ENCODE measurements around the gene MAML1.

Gene MAML1

DNA sequence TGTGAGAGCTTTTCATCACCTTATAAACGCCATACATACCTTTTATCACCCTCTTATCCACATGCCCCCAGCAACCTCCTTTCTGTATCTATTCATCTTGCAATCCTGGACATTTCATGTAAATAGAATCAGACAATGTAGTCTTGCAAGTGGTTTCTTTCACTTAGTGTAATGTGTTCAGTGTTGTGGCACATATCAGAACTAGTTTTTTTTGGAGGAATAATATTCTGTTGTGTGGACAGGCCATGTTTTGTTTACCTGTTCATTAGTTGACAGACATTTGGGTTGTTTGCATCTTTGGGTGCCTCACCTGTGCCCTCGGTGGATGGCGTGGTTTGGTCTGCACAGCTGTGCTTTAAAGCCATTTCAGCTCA is 89.4 kb downstream of the MAML1 start:
- DNase-seq (ENCODE audit: low read depth), result no peak

DNA sequence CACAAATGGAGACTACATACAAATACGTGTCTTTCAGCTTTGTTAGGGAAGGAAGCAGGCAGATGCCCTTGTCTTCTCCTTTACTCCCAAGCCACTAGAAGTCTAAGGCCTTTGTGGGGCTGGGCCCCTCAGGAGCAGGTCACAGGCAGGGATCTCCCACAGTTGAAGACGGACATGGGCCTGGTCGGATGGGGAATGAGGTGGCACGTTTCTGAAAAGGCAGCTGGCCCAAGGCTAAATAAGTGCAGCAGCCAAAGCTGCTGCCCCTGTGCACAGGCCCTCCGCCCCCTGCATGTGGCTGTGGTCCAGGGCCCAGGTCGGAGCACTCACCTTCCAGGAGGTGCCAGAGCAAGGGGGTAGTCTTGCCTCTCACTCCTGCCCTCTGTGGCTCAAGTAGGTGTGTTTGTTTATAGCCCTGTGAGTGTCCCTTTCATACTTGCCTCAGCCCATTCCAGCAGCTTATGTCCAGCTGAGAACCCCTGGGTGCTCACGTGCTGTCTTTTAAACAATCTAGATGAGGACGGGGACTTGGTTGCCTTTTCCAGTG is 89.9 kb downstream of the MAML1 start:
- no peak for DNase-seq (ENCODE audit: low read depth)

- DNase-seq (ENCODE audit: low read depth), result no peak
These were observed 91.5 kb downstream of the MAML1 start for GRCh38 chr5:179823937-179824744.

DNA sequence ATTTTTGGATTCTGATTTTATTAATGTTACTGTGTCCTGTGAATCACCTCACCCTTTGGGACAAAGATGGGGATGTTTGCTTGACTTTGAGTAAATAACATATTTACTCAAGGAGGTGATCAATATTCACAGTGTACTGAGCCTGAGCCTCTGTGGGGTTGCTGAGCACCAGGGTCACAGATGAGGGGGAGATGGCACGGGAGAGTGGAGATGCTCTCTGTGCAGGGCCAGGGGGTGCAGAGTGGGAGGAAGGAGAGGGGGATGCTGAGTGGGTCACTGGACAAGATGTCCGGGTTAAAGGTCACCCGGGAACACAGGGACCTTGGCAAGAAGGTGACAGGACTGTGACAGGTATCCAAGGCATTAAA is 92.1 kb downstream of the MAML1 start:
- no peak for DNase-seq (ENCODE audit: low read depth)

DNA sequence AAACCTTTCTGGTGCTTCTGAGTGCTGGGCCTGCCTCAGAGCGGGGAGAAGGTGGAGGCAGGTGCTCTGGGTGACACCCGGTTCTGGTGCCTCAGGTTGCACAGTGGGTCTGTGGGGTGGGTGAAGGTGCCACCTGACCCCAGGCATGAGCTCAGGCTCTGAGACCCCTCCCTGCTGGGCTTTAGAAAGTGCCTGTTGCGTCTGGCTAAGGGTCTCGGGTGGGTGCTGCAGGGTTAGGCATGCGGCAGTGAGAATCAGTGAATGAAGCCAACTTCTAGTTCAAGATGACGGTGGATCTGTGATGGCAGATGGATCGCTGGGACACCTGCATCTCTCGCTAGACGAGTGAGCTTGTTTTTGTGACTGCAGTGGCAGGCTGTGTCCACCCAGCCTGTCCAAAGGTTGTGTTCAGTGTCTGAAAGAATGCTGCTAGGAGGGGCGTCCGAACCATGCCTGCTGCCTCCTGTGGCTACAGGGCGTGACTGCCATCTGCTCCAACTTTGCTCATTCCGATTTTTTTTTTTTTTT is 93.1 kb downstream of the MAML1 start:
- no peak for DNase-seq (ENCODE audit: low read depth)
